GM21381 (cell line): ENCODE data around the gene PTCRA.
"Not testable (repeated sequence)": the region's sequence is repeated elsewhere in the genome, so short reads cannot be mapped to it uniquely, and the experiment has no call there.

Experiments
- ATAC-seq: cut with Tn5 transposase; IDR thresholded peaks from one replicate; pipeline ENCODE4 v1.9.1; 2021; ENCODE audit warnings: mild to moderate bottlenecking, moderate library complexity; ENCODE audit not compliant: unreplicated experiment

The PTCRA gene

GRCh38 chr6:42902429-42903263, 13.2 kb upstream of the PTCRA start:
- not testable (repeated sequence) for ATAC-seq

- no peak for ATAC-seq
Observed at GRCh38 chr6:42904467-42904866, 11.4 kb upstream of the PTCRA start.

GRCh38 chr6:42907336-42907735, 8.5 kb upstream of the PTCRA start:
- no peak for ATAC-seq

- no peak for ATAC-seq
Observed at GRCh38 chr6:42909835-42910234, 6.0 kb upstream of the PTCRA start.

GRCh38 chr6:42911171-42912021, 4.5 kb upstream of the PTCRA start:
- no peak for ATAC-seq

GRCh38 chr6:42914546-42914945, 1.3 kb upstream of the PTCRA start:
- ATAC-seq: no peak

- no peak for ATAC-seq
Observed at GRCh38 chr6:42916288-42916687, 435 bp downstream of the PTCRA start.

- no peak for ATAC-seq
Observed at GRCh38 chr6:42921801-42922200, 5.9 kb downstream of the PTCRA start.

GRCh38 chr6:42923666-42924065, 7.8 kb downstream of the PTCRA start:
- ATAC-seq: no peak

GRCh38 chr6:42925248-42925857, 9.5 kb downstream of the PTCRA start:
- no peak for ATAC-seq

GRCh38 chr6:42928986-42929820, 13.3 kb downstream of the PTCRA start, which contains the start of gene CNPY3:
Gene CNPY3, plus strand, starts transcription at chr6:42929480. Its CDS starts 91 bp downstream, at chr6:42929571.
- ATAC-seq: peak; percentile 70

GRCh38 chr6:42929821-42930360, 14.0 kb downstream of the PTCRA start:
- ATAC-seq: peak; percentile 45

GRCh38 chr6:42932412-42932811, 16.6 kb downstream of the PTCRA start:
- ATAC-seq: no peak

- ATAC-seq: no peak
Observed at GRCh38 chr6:42933205-42933604, 17.4 kb downstream of the PTCRA start.

- ATAC-seq: no peak
Observed at GRCh38 chr6:42935322-42935721, 19.5 kb downstream of the PTCRA start.

GRCh38 chr6:42936398-42936797, 20.5 kb downstream of the PTCRA start:
- no peak for ATAC-seq

GRCh38 chr6:42937548-42938427, 21.9 kb downstream of the PTCRA start:
- ATAC-seq: no peak

GRCh38 chr6:42938428-42938796, 22.6 kb downstream of the PTCRA start:
- ATAC-seq: no peak
